Endothelial cell (in vitro differentiated cells): Measurements from ENCODE around the gene CHAF1B. TPM values are rescaled to one million over a fixed set of nuclear protein-coding genes. Genes with fewer than 3 reads are reported as not detected.
"Not testable (repeated sequence)": the region's sequence is repeated elsewhere in the genome, so short reads cannot be mapped to it uniquely, and the experiment has no call there.

ENCODE experiments used
- DNase-seq: peaks from one replicate; pipeline ENCODE4 v3.0.0; 2021; ENCODE audit warnings: low spot score
- H3K27ac Mint-ChIP-seq: one replicate; pipeline ENCODE4 v1.8.0; 2021; ENCODE audit warnings: mixed read lengths, inconsistent platforms; ENCODE audit not compliant: unreplicated experiment
- H3K27me3 Mint-ChIP-seq: one replicate; pipeline ENCODE4 v1.8.0; 2021; ENCODE audit warnings: mild to moderate bottlenecking, moderate library complexity, mixed read lengths, inconsistent platforms; ENCODE audit not compliant: unreplicated experiment
- H3K36me3 Mint-ChIP-seq: one replicate; pipeline ENCODE4 v1.8.0; 2021; ENCODE audit warnings: mild to moderate bottlenecking, low read depth, mixed read lengths, inconsistent platforms; ENCODE audit not compliant: unreplicated experiment
- H3K4me1 Mint-ChIP-seq: one replicate; pipeline ENCODE4 v1.8.0; 2021; ENCODE audit warnings: mild to moderate bottlenecking, mixed read lengths, inconsistent platforms; ENCODE audit not compliant: unreplicated experiment
- H3K4me3 Mint-ChIP-seq: one replicate; pipeline ENCODE4 v1.8.0; 2021; ENCODE audit warnings: mild to moderate bottlenecking, mixed read lengths, inconsistent platforms; ENCODE audit not compliant: unreplicated experiment
- H3K9me3 Mint-ChIP-seq: one replicate; pipeline ENCODE4 v1.8.0; 2021; ENCODE audit warnings: mixed read lengths, inconsistent platforms; ENCODE audit not compliant: unreplicated experiment
- total RNA-seq: library from RNA; stranded (reverse); fragmentation: NEBNext Ultra II Directional; extraction: Animal tissue kit (Norgen Biotek cat#: 25700); gene quantifications from one replicate; pipeline ENCODE4 v1.2.1, GENCODE V29; 2021; ENCODE audit not compliant: unreplicated experiment
- TF ChIP-seq, protein P1 (sequence below): fragments of 200-600 bp; sonication (generic); IDR thresholded peaks from one replicate; pipeline ENCODE4 v1.5.0; 2021; ENCODE audit warnings: antibody characterized with exemption; ENCODE audit not compliant: unreplicated experiment

Gene CHAF1B
- total RNA-seq, 1 donor from 2014 or later: 6.2 TPM

GRCh38 chr21:36386031-36386642 lies 945 bp downstream of the CHAF1B start:
- Mint-ChIP-seq H3K36me3 (peaks cover 1% of the 10 kb centered on the region), H3K4me3 (peak overlapping the region; percentile 85), H3K27me3 (peaks cover 7% of the 10 kb centered on the region), H3K27ac (no peak overlapping the region), H3K9me3 (peaks cover 2% of the 10 kb centered on the region), H3K4me1 (no peaks in the 10 kb centered on the region)
- no peak for DNase-seq
- TF ChIP-seq, protein P1, sequence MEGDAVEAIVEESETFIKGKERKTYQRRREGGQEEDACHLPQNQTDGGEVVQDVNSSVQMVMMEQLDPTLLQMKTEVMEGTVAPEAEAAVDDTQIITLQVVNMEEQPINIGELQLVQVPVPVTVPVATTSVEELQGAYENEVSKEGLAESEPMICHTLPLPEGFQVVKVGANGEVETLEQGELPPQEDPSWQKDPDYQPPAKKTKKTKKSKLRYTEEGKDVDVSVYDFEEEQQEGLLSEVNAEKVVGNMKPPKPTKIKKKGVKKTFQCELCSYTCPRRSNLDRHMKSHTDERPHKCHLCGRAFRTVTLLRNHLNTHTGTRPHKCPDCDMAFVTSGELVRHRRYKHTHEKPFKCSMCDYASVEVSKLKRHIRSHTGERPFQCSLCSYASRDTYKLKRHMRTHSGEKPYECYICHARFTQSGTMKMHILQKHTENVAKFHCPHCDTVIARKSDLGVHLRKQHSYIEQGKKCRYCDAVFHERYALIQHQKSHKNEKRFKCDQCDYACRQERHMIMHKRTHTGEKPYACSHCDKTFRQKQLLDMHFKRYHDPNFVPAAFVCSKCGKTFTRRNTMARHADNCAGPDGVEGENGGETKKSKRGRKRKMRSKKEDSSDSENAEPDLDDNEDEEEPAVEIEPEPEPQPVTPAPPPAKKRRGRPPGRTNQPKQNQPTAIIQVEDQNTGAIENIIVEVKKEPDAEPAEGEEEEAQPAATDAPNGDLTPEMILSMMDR: no peak

GRCh38 chr21:36388096-36388495 lies 2.9 kb downstream of the CHAF1B start:
- Mint-ChIP-seq H3K9me3 (peaks cover 6% of the 10 kb centered on the region), H3K4me3 (no peak overlapping the region), H3K4me1 (no peaks in the 10 kb centered on the region), H3K27ac (no peak overlapping the region), H3K36me3 (peaks cover 8% of the 10 kb centered on the region), H3K27me3 (peaks cover 8% of the 10 kb centered on the region)
- TF ChIP-seq, protein P1: no peak
- no peak for DNase-seq

GRCh38 chr21:36388835-36389234 lies 3.6 kb downstream of the CHAF1B start:
- no peak overlapping the region for H3K4me3 Mint-ChIP-seq
- H3K4me1 Mint-ChIP-seq: no peaks in the 10 kb centered on the region
- peaks cover 6% of the 10 kb centered on the region for H3K9me3 Mint-ChIP-seq
- no peak for DNase-seq
- peak overlapping the region; percentile 9 for H3K27ac Mint-ChIP-seq
- peaks cover 8% of the 10 kb centered on the region for H3K27me3 Mint-ChIP-seq
- TF ChIP-seq, protein P1: no peak
- peaks cover 8% of the 10 kb centered on the region for H3K36me3 Mint-ChIP-seq

- H3K4me3 Mint-ChIP-seq, H3K36me3 Mint-ChIP-seq, H3K4me1 Mint-ChIP-seq, H3K9me3 Mint-ChIP-seq, DNase-seq, H3K27ac Mint-ChIP-seq, H3K27me3 Mint-ChIP-seq: not testable (repeated sequence)
These were observed 6.5 kb downstream of the CHAF1B start for GRCh38 chr21:36391649-36392048.

- DNase-seq: no peak
- H3K9me3 Mint-ChIP-seq: peaks cover 6% of the 10 kb centered on the region
- peaks cover 1% of the 10 kb centered on the region for H3K27me3 Mint-ChIP-seq
- no peaks in the 10 kb centered on the region for H3K4me1 Mint-ChIP-seq
- H3K4me3 Mint-ChIP-seq: no peak overlapping the region
- TF ChIP-seq, protein P1: no peak
- H3K36me3 Mint-ChIP-seq: peaks cover 11% of the 10 kb centered on the region
- H3K27ac Mint-ChIP-seq: no peak overlapping the region
These were observed 10.3 kb downstream of the CHAF1B start for GRCh38 chr21:36395353-36396111.
